GM21528 (cell line): ENCODE measurements around the gene PTGIR.
A peak's percentile ranks its signal among the peaks of the same experiment; 100 is the strongest.

Experiments used
- ATAC-seq: cut with Tn5 transposase; IDR thresholded peaks from one replicate; pipeline ENCODE4 v1.9.1; 2021; ENCODE audit warnings: mild to moderate bottlenecking, moderate library complexity; ENCODE audit not compliant: unreplicated experiment, low FRiP score

PTGIR gene

GRCh38 chr19:46601318-46602224, 23.3 kb downstream of the PTGIR start, which contains the start of gene CALM3:
TSS of gene CALM3 (plus strand) at chr19:46601330. CDS start at chr19:46601435, 105 bp downstream.
- no peak for ATAC-seq

GRCh38 chr19:46600384-46601317, 24.2 kb downstream of the PTGIR start:
- peak; percentile 79 for ATAC-seq

- no peak for ATAC-seq
Observed at GRCh38 chr19:46599716-46600373, 25.0 kb downstream of the PTGIR start.

GRCh38 chr19:46598372-46598917, 26.4 kb downstream of the PTGIR start:
- ATAC-seq, result no peak

- no peak for ATAC-seq
Observed at GRCh38 chr19:46596008-46596407, 28.9 kb downstream of the PTGIR start.

- ATAC-seq, result no peak
Observed at GRCh38 chr19:46591870-46592269, 33.0 kb downstream of the PTGIR start.

GRCh38 chr19:46591254-46591653, 33.6 kb downstream of the PTGIR start:
- no peak for ATAC-seq

GRCh38 chr19:46587861-46588260, 37.0 kb downstream of the PTGIR start:
- no peak for ATAC-seq

GRCh38 chr19:46586294-46586693, 38.6 kb downstream of the PTGIR start:
- ATAC-seq, result no peak

- no peak for ATAC-seq
Observed at GRCh38 chr19:46585539-46585938, 39.4 kb downstream of the PTGIR start.

GRCh38 chr19:46580247-46580646, 44.6 kb downstream of the PTGIR start:
- no peak for ATAC-seq

GRCh38 chr19:46579361-46579879, 45.5 kb downstream of the PTGIR start:
- ATAC-seq, result no peak

- ATAC-seq, result no peak
Observed at GRCh38 chr19:46578450-46578849, 46.4 kb downstream of the PTGIR start.

GRCh38 chr19:46574533-46574932, 50.4 kb downstream of the PTGIR start:
- ATAC-seq, result no peak

GRCh38 chr19:46573679-46574498, 51.0 kb downstream of the PTGIR start:
- ATAC-seq, result no peak

GRCh38 chr19:46571495-46571894, 53.4 kb downstream of the PTGIR start:
- ATAC-seq, result no peak
